AG09319 (cell line): ENCODE data around the gene ZNF350.
A peak's percentile ranks its signal among the peaks of the same experiment; 100 is the strongest.
"Not testable (repeated sequence)": the region's sequence is repeated elsewhere in the genome, so short reads cannot be mapped to it uniquely, and the experiment has no call there.

Source experiments
- DNase-seq: peaks from one replicate; pipeline ENCODE4 v3.0.0-alpha.2; 2010; ENCODE audit warnings: low read depth; ENCODE audit errors: extremely low read depth
- TF ChIP-seq, protein P1 (sequence below): IDR thresholded peaks from 2 replicates; pipeline ENCODE4 v1.5.1; 2011; ENCODE audit warnings: low read depth, mild to moderate bottlenecking, inconsistent platforms, low read length, moderate library complexity

Gene ZNF350

GRCh38 chr19:52020506-52020905, 33.9 kb upstream of the ZNF350 start:
- DNase-seq, result no peak
- TF ChIP-seq, protein P1, sequence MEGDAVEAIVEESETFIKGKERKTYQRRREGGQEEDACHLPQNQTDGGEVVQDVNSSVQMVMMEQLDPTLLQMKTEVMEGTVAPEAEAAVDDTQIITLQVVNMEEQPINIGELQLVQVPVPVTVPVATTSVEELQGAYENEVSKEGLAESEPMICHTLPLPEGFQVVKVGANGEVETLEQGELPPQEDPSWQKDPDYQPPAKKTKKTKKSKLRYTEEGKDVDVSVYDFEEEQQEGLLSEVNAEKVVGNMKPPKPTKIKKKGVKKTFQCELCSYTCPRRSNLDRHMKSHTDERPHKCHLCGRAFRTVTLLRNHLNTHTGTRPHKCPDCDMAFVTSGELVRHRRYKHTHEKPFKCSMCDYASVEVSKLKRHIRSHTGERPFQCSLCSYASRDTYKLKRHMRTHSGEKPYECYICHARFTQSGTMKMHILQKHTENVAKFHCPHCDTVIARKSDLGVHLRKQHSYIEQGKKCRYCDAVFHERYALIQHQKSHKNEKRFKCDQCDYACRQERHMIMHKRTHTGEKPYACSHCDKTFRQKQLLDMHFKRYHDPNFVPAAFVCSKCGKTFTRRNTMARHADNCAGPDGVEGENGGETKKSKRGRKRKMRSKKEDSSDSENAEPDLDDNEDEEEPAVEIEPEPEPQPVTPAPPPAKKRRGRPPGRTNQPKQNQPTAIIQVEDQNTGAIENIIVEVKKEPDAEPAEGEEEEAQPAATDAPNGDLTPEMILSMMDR, result no peak

GRCh38 chr19:52010674-52011073, 24.0 kb upstream of the ZNF350 start:
- DNase-seq, result no peak
- TF ChIP-seq, protein P1, result no peak

GRCh38 chr19:52007806-52008557, 21.3 kb upstream of the ZNF350 start, which contains the start of gene ZNF615:
Gene ZNF615, minus strand, starts transcription at chr19:52008211. Its CDS starts 4,500 bp downstream, at chr19:52003711.
- DNase-seq, result peak; percentile 44
- TF ChIP-seq, protein P1, result no peak

DNA sequence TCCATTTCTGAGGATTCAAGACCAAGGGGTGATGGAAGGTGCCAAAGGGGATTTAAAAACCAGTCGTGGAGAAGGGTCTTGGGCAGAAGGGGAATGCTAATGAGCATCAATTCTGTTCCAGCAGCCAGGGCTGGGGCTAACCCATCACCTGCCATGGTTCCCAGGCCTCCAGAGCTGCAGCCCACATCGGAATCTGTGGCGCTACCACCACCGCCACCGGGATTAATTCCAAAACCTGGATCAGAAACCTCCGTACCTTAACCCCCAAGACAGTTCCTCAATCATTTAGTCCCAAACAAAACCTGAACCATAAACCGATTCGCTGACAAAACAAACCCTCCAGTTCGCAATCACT, 20.8 kb upstream of the ZNF350 start:
- no peak for DNase-seq
- TF ChIP-seq, protein P1, result no peak

DNA sequence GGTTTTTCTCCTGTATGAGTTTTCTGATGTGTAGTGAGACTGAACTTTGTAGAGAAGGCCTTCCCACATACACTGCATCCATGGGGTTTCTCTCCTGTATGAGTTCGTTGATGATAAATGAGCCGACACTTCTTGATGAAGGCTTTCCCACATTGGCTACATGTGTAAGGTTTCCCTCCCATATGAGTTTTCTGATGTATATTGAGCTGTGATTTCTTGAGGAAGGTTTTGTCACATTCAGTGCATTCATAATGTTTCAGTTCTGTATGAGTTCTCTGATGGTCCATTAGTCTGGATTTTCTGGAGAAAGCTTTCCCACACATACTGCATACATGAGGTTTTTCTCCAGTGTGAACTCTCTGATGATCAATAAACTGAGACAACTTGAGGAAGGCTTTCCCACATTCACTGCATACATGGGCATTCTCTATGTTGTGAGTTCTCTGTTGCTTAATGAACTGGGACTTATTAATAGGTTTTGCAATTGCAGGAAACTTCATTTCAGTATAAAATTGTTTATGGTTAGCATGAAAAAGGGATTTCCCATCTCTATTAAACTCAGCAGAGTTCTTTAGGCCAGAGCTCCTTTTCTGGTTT, 7.5 kb upstream of the ZNF350 start:
- TF ChIP-seq, protein P1, result no peak
- DNase-seq, result no peak

DNA sequence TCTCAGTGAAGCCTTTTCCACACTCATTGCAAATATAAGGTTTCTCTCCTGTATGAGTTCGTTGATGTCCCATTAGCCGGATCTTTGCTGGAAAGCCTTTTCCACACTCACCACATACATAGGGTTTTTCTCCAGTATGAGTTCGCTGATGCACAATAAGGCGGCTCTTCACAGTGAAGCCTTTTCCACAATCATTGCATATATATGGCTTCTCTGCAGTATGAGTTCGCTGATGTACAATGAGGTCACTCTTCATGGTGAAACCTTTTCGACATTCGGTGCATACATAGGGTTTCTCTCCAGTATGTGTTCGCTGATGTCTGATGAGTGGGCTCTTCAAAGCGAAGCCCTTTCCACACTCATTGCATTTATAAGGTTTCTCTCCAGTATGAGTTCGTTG, 6.8 kb upstream of the ZNF350 start:
- TF ChIP-seq, protein P1, result no peak
- DNase-seq, result no peak

- TF ChIP-seq, protein P1, result no peak
- no peak for DNase-seq
These were observed 3.3 kb downstream of the ZNF350 start for GRCh38 chr19:51983361-51983760.

DNA sequence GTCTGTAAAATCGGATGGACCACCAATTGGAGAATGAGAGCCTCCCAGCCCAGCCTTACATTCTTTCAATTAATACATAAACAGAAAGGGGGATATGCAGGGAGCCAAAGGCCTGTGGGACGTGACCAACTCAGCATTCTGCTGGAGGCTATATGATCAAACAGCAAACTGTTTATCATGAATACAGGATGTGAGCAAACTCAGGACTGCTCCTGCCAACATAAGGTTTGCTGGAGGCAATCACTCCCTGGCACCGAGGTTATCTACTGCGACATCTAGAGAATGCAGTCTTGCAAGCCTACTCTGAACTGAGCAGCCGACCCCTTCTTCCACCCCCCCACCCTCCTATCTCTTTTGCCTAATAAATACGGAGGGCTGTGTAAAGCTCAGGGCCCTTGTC, 5.7 kb downstream of the ZNF350 start:
- DNase-seq, result not testable (repeated sequence)
